CD4-positive, alpha-beta T cell (primary cell): Measurements from ENCODE around the gene RAB22A. TPM values are rescaled to one million over a fixed set of nuclear protein-coding genes. Genes with fewer than 3 reads are reported as not detected.

Experiments used
- ATAC-seq: fragments of 200-7000 bp; cut with Tn5 transposase; one replicate; pipeline ENCODE4 v1.10.0; 2022; ENCODE audit warnings: mild to moderate bottlenecking; ENCODE audit not compliant: poor library complexity
- CTCF ChIA-PET: fragments of 350-600 bp; sonication (Branson Sonifier 250); formaldehyde crosslinking; loops from one replicate; lab custom pipeline; 2021; ENCODE audit warnings: antibody characterized with exemption, inconsistent platforms; lab: Charles Lee
- POLR2A ChIA-PET: fragments of 350-600 bp; sonication (Branson Sonifier 250); formaldehyde crosslinking; loops from one replicate; lab custom pipeline; 2021; ENCODE audit warnings: antibody characterized with exemption, inconsistent platforms; lab: Charles Lee
- DNase-seq, 14 experiments: peaks; one replicate each; pipeline ENCODE4 v3.0.0-alpha.2; 2013 to 2020; ENCODE audit warnings: mixed read lengths in 2 of 14
- H3K27ac ChIP-seq, 2 donors: one replicate each; pipeline versions ENCODE4 v1.5.1 to v1.7.0; 2013; ENCODE audit warnings: low read length in 2 of 2, low read depth in 1 of 2, mild to moderate bottlenecking in 1 of 2
- H3K27me3 ChIP-seq, 2 experiments: 1 replicate in 1 of 2; 2 replicates in 1 of 2; pipeline versions ENCODE4 v1.6.1 to v1.7.0; 2013; ENCODE audit warnings: low read length in 2 of 2, control low read depth in 1 of 2, mild to moderate bottlenecking in 1 of 2, moderate library complexity in 1 of 2; ENCODE audit not compliant: insufficient read depth in 2 of 2, control insufficient read depth in 1 of 2
- H3K36me3 ChIP-seq: one replicate; pipeline ENCODE4 v1.6.1; 2013; ENCODE audit warnings: low read length, control low read depth; ENCODE audit not compliant: insufficient read depth
- H3K4me1 ChIP-seq: one replicate; pipeline ENCODE4 v1.6.1; 2013; ENCODE audit warnings: low read length, control low read depth; ENCODE audit not compliant: insufficient read depth
- H3K4me3 ChIP-seq: one replicate; pipeline ENCODE4 v1.5.1; 2013; ENCODE audit warnings: mild to moderate bottlenecking, low read length, moderate library complexity
- H3K9me3 ChIP-seq, 2 experiments: 1 replicate in 1 of 2; 2 replicates in 1 of 2; pipeline versions ENCODE4 v1.6.1 to v1.7.0; 2013; ENCODE audit warnings: low read length in 2 of 2, mild to moderate bottlenecking in 2 of 2, control low read depth in 1 of 2, moderate library complexity in 1 of 2; ENCODE audit not compliant: control insufficient read depth in 1 of 2, insufficient read depth in 1 of 2
- H3K27ac Mint-ChIP-seq: one replicate; pipeline ENCODE4 v1.8.0; 2020; ENCODE audit warnings: mixed read lengths
- H3K27me3 Mint-ChIP-seq: one replicate; pipeline ENCODE4 v1.8.0; 2021; ENCODE audit warnings: mixed read lengths
- H3K36me3 Mint-ChIP-seq: one replicate; pipeline ENCODE4 v1.8.0; 2021; ENCODE audit warnings: low read depth, mixed read lengths
- H3K4me1 Mint-ChIP-seq: one replicate; pipeline ENCODE4 v1.8.0; 2021; ENCODE audit warnings: low read depth, mixed read lengths
- H3K4me3 Mint-ChIP-seq: one replicate; pipeline ENCODE4 v1.8.0; 2020; ENCODE audit warnings: mild to moderate bottlenecking, mixed read lengths
- H3K9me3 Mint-ChIP-seq: one replicate; pipeline ENCODE4 v1.8.0; 2020; ENCODE audit warnings: mixed read lengths
- intact Hi-C, 2 experiments: fragments of 100-400 bp; cut with DNase I in 1 of 2; cut with micrococcal nuclease in 1 of 2; formaldehyde crosslinking; loops; one replicate each; pipeline versions ENCODE4 v1.15.1 to v1.9.0; 2023 to 2025; cut with DNase I, micrococcal nuclease
- total RNA-seq, 174 experiments: library from RNA in 2 of 174; stranded (reverse) in 2 of 174; gene quantifications; one replicate each; pipeline ENCODE4 v1.2.3 and lab custom pipeline; 2021 to 2026
- TF ChIP-seq, protein P1 (sequence below): fragments of 200-600 bp; IDR thresholded peaks from one replicate; pipeline ENCODE4 v1.8.0; 2022; ENCODE audit warnings: antibody characterized with exemption, mild to moderate bottlenecking

Gene RAB22A
- total RNA-seq, 2 experiments from 2014 or later = 16.5 to 17.2 TPM

DNA sequence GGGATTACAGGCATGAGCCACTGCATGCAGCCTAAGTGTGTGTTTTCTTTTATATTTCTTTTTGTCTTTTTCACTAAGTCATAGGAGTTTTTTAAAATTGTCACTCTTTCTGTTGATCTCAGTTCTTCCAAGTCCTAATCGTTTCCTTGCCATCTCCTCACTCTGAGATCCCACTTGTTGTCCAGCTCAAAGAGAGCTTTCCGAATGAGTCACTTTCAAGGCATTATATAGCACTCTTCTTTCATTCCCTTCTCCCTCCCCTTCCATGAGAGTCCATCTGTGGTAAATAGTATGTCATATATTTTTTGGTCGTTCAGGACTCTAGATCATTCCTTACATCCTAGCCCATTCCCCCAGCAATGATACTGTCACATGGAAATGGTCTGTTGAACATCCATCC, 83.8 kb downstream of the RAB22A start:
- no peaks in the 10 kb centered on the region for H3K27me3 ChIP-seq
- peak overlapping the region; percentile 7 for H3K4me3 Mint-ChIP-seq
- H3K36me3 Mint-ChIP-seq = peaks cover 59% of the 10 kb centered on the region
- H3K9me3 ChIP-seq = no peaks in the 10 kb centered on the region
- ChIA-PET CTCF (no interaction called here), POLR2A (no interaction called here)
- ATAC-seq (no peak), DNase-seq (no peak)
- no peak overlapping the region for H3K4me3 ChIP-seq
- intact Hi-C loops = loop anchor here (5.0 to 10.0 kb wide), 3 partner anchors 52 to 1998 kb away; partner anchors contain the start of genes AURKA (in 1 of the 2) and CSTF1 (in 1 of the 2)
- peaks cover 85% of the 10 kb centered on the region for H3K4me1 Mint-ChIP-seq
- H3K27ac Mint-ChIP-seq = peak overlapping the region; percentile 43
- TF ChIP-seq, protein P1, sequence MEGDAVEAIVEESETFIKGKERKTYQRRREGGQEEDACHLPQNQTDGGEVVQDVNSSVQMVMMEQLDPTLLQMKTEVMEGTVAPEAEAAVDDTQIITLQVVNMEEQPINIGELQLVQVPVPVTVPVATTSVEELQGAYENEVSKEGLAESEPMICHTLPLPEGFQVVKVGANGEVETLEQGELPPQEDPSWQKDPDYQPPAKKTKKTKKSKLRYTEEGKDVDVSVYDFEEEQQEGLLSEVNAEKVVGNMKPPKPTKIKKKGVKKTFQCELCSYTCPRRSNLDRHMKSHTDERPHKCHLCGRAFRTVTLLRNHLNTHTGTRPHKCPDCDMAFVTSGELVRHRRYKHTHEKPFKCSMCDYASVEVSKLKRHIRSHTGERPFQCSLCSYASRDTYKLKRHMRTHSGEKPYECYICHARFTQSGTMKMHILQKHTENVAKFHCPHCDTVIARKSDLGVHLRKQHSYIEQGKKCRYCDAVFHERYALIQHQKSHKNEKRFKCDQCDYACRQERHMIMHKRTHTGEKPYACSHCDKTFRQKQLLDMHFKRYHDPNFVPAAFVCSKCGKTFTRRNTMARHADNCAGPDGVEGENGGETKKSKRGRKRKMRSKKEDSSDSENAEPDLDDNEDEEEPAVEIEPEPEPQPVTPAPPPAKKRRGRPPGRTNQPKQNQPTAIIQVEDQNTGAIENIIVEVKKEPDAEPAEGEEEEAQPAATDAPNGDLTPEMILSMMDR = no peak
- peaks cover 42% of the 10 kb centered on the region for H3K4me1 ChIP-seq
- no peaks in the 10 kb centered on the region for H3K9me3 Mint-ChIP-seq
- no peak overlapping the region for H3K27ac ChIP-seq
- peaks cover 34% of the 10 kb centered on the region for H3K36me3 ChIP-seq
- no peaks in the 10 kb centered on the region for H3K27me3 Mint-ChIP-seq

DNA sequence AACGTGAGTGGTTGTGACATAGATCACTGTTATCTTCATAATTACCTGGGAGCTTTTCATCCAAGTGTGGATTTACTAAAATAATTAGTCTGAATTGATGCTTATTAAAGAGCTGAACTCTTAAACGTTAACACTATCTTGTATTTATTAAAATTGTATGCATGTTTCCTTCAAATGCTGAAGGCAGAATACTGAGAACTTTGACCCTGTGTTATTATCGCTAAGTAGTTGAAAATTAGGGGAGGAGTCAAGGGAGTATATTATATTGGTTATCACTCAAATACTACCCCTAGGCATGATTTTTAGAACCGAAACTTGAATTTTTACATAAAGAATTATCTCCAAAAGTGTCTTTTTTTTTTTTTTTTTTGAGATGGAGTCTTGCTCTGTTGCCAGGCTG, 85.3 kb downstream of the RAB22A start:
- ATAC-seq (no peak), DNase-seq (no peak)
- Histone ChIP-seq H3K36me3 (peaks cover 34% of the 10 kb centered on the region), H3K27me3 (no peaks in the 10 kb centered on the region), H3K9me3 (no peaks in the 10 kb centered on the region), H3K27ac (no peak overlapping the region), H3K4me3 (no peak overlapping the region), H3K4me1 (peaks cover 45% of the 10 kb centered on the region)
- intact Hi-C loops = loop anchor here (5.0 to 10.0 kb wide), 3 partner anchors 50 to 2000 kb away; partner anchors contain the start of genes AURKA (in 1 of the 2) and CSTF1 (in 1 of the 2)
- H3K9me3 Mint-ChIP-seq = no peaks in the 10 kb centered on the region
- peaks cover 56% of the 10 kb centered on the region for H3K36me3 Mint-ChIP-seq
- ChIA-PET POLR2A (no interaction called here), CTCF (interaction anchor here (1.0 kb wide), 1 partner anchor 85 kb away, joined by 3 read pairs; the partner anchor contains the start of gene RAB22A)
- H3K4me3 Mint-ChIP-seq = no peak overlapping the region
- no peaks in the 10 kb centered on the region for H3K27me3 Mint-ChIP-seq
- no peak overlapping the region for H3K27ac Mint-ChIP-seq
- TF ChIP-seq, protein P1 = no peak
- H3K4me1 Mint-ChIP-seq = peaks cover 89% of the 10 kb centered on the region

DNA sequence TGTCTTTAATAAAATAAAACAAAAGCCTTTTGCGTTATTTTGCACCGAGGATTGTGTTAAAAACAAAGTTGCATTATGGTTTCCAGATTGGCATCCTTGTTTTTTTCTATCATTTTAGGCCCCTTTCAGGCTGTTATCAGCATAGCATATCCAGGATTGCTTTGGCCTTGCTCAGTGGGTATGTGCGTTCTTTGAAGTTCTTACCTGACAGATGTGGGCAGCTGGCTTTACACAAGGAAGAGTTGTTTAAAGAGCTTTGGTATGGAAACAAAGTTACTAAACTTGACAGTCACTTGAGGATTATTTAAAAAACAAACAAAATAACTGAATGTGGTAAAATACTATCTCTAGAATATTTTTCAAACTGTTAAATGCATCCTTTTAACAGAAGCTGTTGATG, 86.1 kb downstream of the RAB22A start:
- Histone ChIP-seq H3K4me1 (peaks cover 41% of the 10 kb centered on the region), H3K9me3 (no peaks in the 10 kb centered on the region), H3K36me3 (peaks cover 34% of the 10 kb centered on the region), H3K27ac (no peak overlapping the region), H3K27me3 (no peaks in the 10 kb centered on the region), H3K4me3 (no peak overlapping the region)
- intact Hi-C loops = loop anchor here (10.0 kb wide), 2 partner anchors 49 to 2001 kb away; partner anchors contain the start of genes AURKA (in 1 of the 2) and CSTF1 (in 1 of the 2)
- ATAC-seq = no peak
- H3K27me3 Mint-ChIP-seq = no peaks in the 10 kb centered on the region
- no peaks in the 10 kb centered on the region for H3K9me3 Mint-ChIP-seq
- peaks cover 81% of the 10 kb centered on the region for H3K4me1 Mint-ChIP-seq
- ChIA-PET CTCF (no interaction called here), POLR2A (no interaction called here)
- no peak overlapping the region for H3K4me3 Mint-ChIP-seq
- H3K36me3 Mint-ChIP-seq = peaks cover 50% of the 10 kb centered on the region
- DNase-seq = no peak
- TF ChIP-seq, protein P1 = no peak
- peak overlapping the region; percentile 57 for H3K27ac Mint-ChIP-seq
